Stimulated activated CD4-positive, alpha-beta T cell treated with anti-CD3 and anti-CD28 coated beads, TNF-alpha, amount 100 ng/mL, for 1 hour (primary cell): Measurements from ENCODE around the gene BCL2L15.
"Not testable (repeated sequence)": the region's sequence is repeated elsewhere in the genome, so short reads cannot be mapped to it uniquely, and the experiment has no call there.

ENCODE experiments used
- DNase-seq, 3 donors: peaks; one replicate each; pipeline ENCODE4 v3.0.0-alpha.2; 2020; ENCODE audit warnings: low read depth in 3 of 3, low spot score in 1 of 3

The BCL2L15 gene

GRCh38 chr1:113872219-113872935, 15.0 kb downstream of the BCL2L15 start:
- DNase-seq, result no peak

- DNase-seq, result peak; percentile 39 to 63 (median 62)
Observed at GRCh38 chr1:113871597-113872113, 15.7 kb downstream of the BCL2L15 start, which contains the start of gene PTPN22. Gene PTPN22, minus strand, starts transcription at chr1:113871712.

- no peak for DNase-seq
Observed at GRCh38 chr1:113870778-113871177, 16.6 kb downstream of the BCL2L15 start.

- no peak for DNase-seq
Observed at GRCh38 chr1:113868387-113869083, 18.8 kb downstream of the BCL2L15 start.

- DNase-seq, result no peak
Observed at GRCh38 chr1:113861641-113862040, 25.7 kb downstream of the BCL2L15 start.

- no peak for DNase-seq
Observed at GRCh38 chr1:113860891-113861290, 26.5 kb downstream of the BCL2L15 start.

- no peak for DNase-seq
Observed at GRCh38 chr1:113859478-113860175, 27.8 kb downstream of the BCL2L15 start.

- no peak for DNase-seq
Observed at GRCh38 chr1:113858982-113859381, 28.4 kb downstream of the BCL2L15 start.

GRCh38 chr1:113858418-113858817, 29.0 kb downstream of the BCL2L15 start:
- no peak for DNase-seq

- DNase-seq, result no peak
Observed at GRCh38 chr1:113857776-113858175, 29.6 kb downstream of the BCL2L15 start.

- no peak for DNase-seq
Observed at GRCh38 chr1:113856401-113856790, 31.0 kb downstream of the BCL2L15 start.

GRCh38 chr1:113855630-113856400, 31.6 kb downstream of the BCL2L15 start:
- no peak for DNase-seq

- DNase-seq, result no peak
Observed at GRCh38 chr1:113854234-113854633, 33.1 kb downstream of the BCL2L15 start.

GRCh38 chr1:113852694-113853093, 34.7 kb downstream of the BCL2L15 start:
- DNase-seq, result not testable (repeated sequence)

- no peak for DNase-seq
Observed at GRCh38 chr1:113850127-113850796, 37.1 kb downstream of the BCL2L15 start.

GRCh38 chr1:113849072-113849471, 38.3 kb downstream of the BCL2L15 start:
- no peak for DNase-seq

GRCh38 chr1:113846391-113847035, 40.9 kb downstream of the BCL2L15 start:
- DNase-seq, result no peak

- no peak for DNase-seq
Observed at GRCh38 chr1:113836534-113836933, 50.8 kb downstream of the BCL2L15 start.

- DNase-seq, result no peak
Observed at GRCh38 chr1:113835686-113836290, 51.6 kb downstream of the BCL2L15 start.

- no peak for DNase-seq
Observed at GRCh38 chr1:113834716-113835115, 52.7 kb downstream of the BCL2L15 start.
